Measurements from ENCODE around the gene TMTC3.
A peak's percentile ranks its signal among the peaks of the same experiment; 100 is the strongest.
"Not testable (repeated sequence)": the region's sequence is repeated elsewhere in the genome, so short reads cannot be mapped to it uniquely, and the experiment has no call there.

TMTC3 gene

GRCh38 chr12:88167384-88167783 is 25.3 kb downstream of the TMTC3 start:
- no peak for DNase-seq

- peak; percentile 70 for DNase-seq
These were observed 30.8 kb downstream of the TMTC3 start for GRCh38 chr12:88172844-88173407.

- DNase-seq: no peak
These were observed 33.4 kb downstream of the TMTC3 start for GRCh38 chr12:88175544-88175943.

GRCh38 chr12:88179436-88180014 is 37.4 kb downstream of the TMTC3 start:
- DNase-seq: no peak

GRCh38 chr12:88181881-88182280 is 39.8 kb downstream of the TMTC3 start:
- DNase-seq: no peak

DNA sequence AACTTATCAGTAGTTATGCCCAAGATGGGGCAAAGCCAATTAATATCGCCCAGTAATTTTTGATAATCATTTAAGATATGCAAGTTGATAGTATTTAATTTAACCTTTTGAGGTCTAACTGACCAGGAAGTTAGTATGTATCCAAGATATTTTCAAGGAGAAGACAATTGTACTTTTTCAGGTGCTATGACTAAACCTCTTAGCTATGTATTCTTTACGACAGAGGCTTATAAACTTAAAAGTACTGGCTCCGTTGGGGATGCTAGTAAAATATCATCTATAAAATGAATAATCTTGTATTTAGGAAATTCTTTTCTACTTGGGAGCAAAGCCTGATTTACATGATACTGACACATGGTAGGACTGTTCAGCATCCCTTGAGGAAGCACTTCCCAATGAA is 40.3 kb downstream of the TMTC3 start:
- no peak for DNase-seq

DNA sequence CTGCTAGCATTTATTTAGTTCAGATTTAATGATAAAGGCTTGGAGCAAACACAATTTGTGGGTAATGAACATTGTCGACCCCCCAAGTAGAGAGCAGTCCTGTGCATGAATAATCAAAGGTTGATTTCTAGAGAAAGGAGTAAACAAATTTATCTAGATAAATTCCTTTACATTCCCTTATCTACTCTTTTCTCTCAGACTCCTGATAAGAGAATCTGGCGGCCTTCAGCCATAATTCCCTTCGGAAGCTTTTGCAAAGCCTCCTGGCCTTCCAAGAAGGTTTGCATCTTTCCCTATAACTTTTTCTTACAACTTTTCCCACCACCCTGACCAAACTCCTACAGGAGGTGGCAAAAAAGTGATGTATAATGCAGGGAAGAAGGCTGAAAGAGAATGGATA is 42.1 kb downstream of the TMTC3 start:
- DNase-seq: no peak

DNA sequence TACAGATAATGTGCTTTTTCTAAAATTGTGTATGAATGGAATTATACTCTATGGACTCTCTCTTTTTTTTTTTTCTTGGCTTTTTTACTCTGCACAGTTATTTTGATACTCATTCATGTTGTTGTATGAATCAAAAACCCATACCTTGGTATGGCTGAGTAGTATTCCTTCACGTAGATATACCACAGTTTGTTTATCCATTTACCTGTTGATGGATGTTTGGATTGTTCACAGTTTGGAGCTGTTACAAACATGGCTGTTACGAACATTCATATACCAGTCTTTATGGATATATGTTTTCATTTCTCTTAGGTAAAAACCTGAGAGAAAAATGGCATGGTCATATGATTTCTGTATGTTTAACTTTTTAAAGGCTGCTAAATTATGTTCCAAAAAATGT is 43.2 kb downstream of the TMTC3 start:
- DNase-seq: no peak

- peak; percentile 73 for DNase-seq
These were observed 43.9 kb downstream of the TMTC3 start for GRCh38 chr12:88185988-88186387.

- DNase-seq: no peak
These were observed 45.5 kb downstream of the TMTC3 start for GRCh38 chr12:88187571-88187970.

DNA sequence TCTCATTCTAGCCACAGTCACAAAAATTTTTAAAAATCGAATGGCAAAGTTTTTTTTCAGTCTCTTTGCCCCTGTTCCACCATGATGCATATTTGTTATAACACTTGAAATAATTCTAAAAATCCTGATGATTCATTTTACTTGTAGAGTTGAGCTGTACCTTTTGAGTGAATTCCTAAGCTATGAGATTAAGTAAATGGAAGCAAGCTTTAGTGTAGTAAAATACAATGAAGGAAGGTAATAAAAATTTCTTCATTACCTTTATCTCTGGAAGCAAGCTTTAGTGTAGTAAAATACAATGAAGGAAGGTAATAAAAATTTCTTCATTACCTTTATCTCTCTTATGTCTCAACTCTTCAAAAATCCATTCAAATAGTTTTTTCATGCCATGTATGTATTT is 46.1 kb downstream of the TMTC3 start:
- peak; percentile 35 for DNase-seq

DNA sequence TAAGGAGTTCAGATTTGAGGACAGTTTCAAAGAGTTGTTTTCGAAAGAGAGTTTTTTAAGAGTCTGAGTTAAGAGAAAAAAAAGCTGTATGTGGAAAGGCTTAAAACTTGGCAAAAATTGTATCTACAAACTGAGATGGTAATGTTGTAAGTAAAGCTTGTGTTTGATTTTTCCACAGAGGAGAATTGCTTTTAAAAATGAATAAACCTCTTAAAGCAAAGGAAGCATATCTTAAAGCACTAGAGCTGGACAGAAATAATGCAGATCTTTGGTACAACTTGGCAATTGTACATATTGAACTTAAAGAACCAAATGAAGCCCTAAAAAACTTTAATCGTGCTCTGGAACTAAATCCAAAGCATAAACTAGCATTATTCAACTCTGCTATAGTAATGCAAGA is 50.3 kb downstream of the TMTC3 start:
- DNase-seq: no peak

GRCh38 chr12:88194868-88195267 is 52.8 kb downstream of the TMTC3 start:
- no peak for DNase-seq

- DNase-seq: no peak
These were observed 57.9 kb downstream of the TMTC3 start for GRCh38 chr12:88200029-88200428.

- peak; percentile 68 for DNase-seq
These were observed 60.4 kb downstream of the TMTC3 start for GRCh38 chr12:88202500-88202899.

DNA sequence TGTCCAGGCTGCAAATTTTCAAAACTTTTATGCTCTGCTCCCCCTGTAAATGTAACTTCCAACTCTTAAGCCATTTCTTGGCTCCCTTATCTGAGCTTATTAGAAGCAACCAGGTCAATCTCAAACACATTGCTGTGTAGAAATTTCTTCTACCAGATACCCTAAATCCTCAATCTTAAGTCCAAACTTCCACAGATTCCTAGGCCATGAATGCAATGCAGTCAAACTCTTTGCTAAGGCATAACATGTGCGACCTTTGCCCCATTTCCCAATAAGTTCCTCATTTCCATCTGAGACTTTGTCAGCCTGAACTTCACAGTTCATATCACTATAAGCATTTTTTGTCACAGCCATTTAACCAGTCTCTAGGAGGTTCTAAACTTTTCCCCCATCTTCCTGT is 64.5 kb downstream of the TMTC3 start:
- peak; percentile 55 for DNase-seq

- peak; percentile 56 for DNase-seq
These were observed 66.0 kb downstream of the TMTC3 start for GRCh38 chr12:88207921-88208620.

DNA sequence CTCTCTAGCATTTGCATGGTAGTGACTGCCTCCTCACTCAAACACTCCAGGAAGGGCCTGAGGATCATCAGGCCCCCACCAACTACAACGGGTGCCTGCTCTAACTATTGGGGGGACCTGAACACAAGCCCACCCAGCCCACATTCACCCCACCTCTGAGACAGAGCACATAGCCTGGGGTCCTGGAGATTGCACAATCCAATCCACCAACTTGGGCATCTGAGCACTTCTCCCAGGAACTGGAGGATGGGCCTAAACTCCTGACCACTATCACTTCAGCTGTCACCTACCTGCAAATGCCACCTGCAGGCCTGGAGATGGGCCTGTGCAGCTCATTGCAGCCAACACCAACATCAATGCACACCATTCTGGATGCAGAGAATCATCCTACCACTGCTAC is 66.6 kb downstream of the TMTC3 start:
- DNase-seq: no peak

GRCh38 chr12:88210311-88210710 is 68.2 kb downstream of the TMTC3 start:
- DNase-seq: not testable (repeated sequence)

GRCh38 chr12:88218293-88218692 is 76.2 kb downstream of the TMTC3 start:
- no peak for DNase-seq

DNA sequence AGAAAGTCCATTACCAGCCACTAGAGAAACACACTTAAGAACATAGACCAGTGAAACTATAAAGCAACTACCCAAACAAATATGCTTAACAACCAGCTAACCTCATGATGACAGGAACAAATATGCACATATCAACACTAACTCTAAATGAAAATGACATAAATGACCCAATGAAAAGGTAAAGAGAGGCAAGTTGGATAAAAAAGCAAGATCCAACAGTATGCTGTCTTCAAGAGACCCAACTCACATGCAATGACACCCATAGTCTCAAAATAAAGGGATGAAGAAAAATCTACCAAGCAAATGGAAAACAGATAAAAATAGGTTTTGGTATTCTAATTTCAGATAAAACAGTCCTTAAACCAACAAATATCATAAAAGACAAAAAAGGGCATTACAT is 77.8 kb downstream of the TMTC3 start:
- no peak for DNase-seq

- no peak for DNase-seq
These were observed 81.4 kb downstream of the TMTC3 start for GRCh38 chr12:88223519-88223918.

DNA sequence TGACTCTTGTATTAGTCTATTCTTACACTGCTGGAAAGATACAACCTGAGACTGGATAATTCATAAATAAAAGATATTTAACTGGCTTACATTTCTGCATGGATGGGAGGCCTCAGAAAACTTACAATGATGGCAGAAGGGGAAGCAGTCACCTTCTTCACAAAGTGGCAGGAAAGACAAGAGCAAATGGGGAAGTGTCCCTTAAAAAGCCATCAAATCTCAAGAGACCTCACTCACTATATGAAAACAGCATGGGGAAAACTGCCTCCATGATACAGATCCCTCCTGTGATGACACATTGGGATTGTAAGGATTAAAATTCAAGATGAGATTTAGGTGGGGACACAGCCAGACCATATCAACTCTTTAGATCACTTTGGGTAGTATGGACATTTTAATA is 83.7 kb downstream of the TMTC3 start:
- no peak for DNase-seq

- no peak for DNase-seq
These were observed 85.2 kb downstream of the TMTC3 start for GRCh38 chr12:88227263-88227662.
